ENCODE data around the gene ZNF587B. TPM values are rescaled to one million over a fixed set of nuclear protein-coding genes. Genes with fewer than 3 reads are reported as not detected.
A peak's percentile ranks its signal among the peaks of the same experiment; 100 is the strongest.
"Not testable (repeated sequence)": the region's sequence is repeated elsewhere in the genome, so short reads cannot be mapped to it uniquely, and the experiment has no call there.

The ZNF587B gene
- total and polyA plus RNA-seq, 3 donors from 2014 or later, result 11.8 to 41.2 (median 38.7) TPM

- H3K27ac ChIP-seq, result no peak overlapping the region
- intact Hi-C loops (cut with DNase I; ENCODE audit: low total_unique reads), result no loop called here
- H3K27me3 ChIP-seq, result no peaks in the 10 kb centered on the region
- no peaks in the 10 kb centered on the region for H3K4me1 ChIP-seq
- no peaks in the 10 kb centered on the region for H3K36me3 ChIP-seq (ENCODE audit: low read depth, missing control alignments)
- no peak for DNase-seq
- WGBS, 2 donors, result 99% methylated on average over 4 of the region's 4 CpGs
- TF ChIP-seq POLR2A (IDR thresholded peaks at IDR 0.05) (no peak), CTCF (IDR thresholded peaks at IDR 0.05) (no peak)
- no peaks in the 10 kb centered on the region for H3K9me3 ChIP-seq
- no peak overlapping the region for H3K4me3 ChIP-seq
Observed at GRCh38 chr19:57789288-57789687, 40.8 kb upstream of the ZNF587B start.

GRCh38 chr19:57796580-57796979 lies 33.5 kb upstream of the ZNF587B start:
- H3K9me3 ChIP-seq; DNase-seq; H3K4me3 ChIP-seq; H3K27ac ChIP-seq; H3K4me1 ChIP-seq; H3K36me3 ChIP-seq (ENCODE audit: low read depth, missing control alignments); intact Hi-C loops (cut with DNase I; ENCODE audit: low total_unique reads); H3K27me3 ChIP-seq: not testable (repeated sequence)
- 83 to 95% methylated on average over 1 of the region's 1 CpG for WGBS, 2 donors

GRCh38 chr19:57800696-57801095 lies 29.4 kb upstream of the ZNF587B start:
- Histone ChIP-seq H3K9me3 (no peaks in the 10 kb centered on the region), H3K36me3 (ENCODE audit: low read depth, missing control alignments) (no peaks in the 10 kb centered on the region), H3K4me1 (no peaks in the 10 kb centered on the region), H3K4me3 (no peak overlapping the region), H3K27ac (no peak overlapping the region), H3K27me3 (no peaks in the 10 kb centered on the region)
- intact Hi-C loops (cut with DNase I; ENCODE audit: low total_unique reads), result no loop called here
- no peak for TF ChIP-seq POLR2A (IDR thresholded peaks at IDR 0.05)
- TF ChIP-seq CTCF (IDR thresholded peaks at IDR 0.05), result no peak
- DNase-seq, result no peak
- WGBS, 2 donors, result 80 to 81% methylated on average over 5 of the region's 5 CpGs

GRCh38 chr19:57802269-57802668 lies 27.8 kb upstream of the ZNF587B start:
- H3K27me3 ChIP-seq, result no peaks in the 10 kb centered on the region
- WGBS, 2 donors, result 88 to 89% methylated on average over 4 of the region's 4 CpGs
- no peaks in the 10 kb centered on the region for H3K36me3 ChIP-seq (ENCODE audit: low read depth, missing control alignments)
- no peaks in the 10 kb centered on the region for H3K4me1 ChIP-seq
- H3K9me3 ChIP-seq, result no peaks in the 10 kb centered on the region
- no peak for DNase-seq
- H3K27ac ChIP-seq, result no peak overlapping the region
- no peak overlapping the region for H3K4me3 ChIP-seq
- intact Hi-C loops (cut with DNase I; ENCODE audit: low total_unique reads), result no loop called here
- no peak for TF ChIP-seq POLR2A (IDR thresholded peaks at IDR 0.05)
- no peak for TF ChIP-seq CTCF (IDR thresholded peaks at IDR 0.05)

- Histone ChIP-seq H3K27ac (peak overlapping the region in 1 of 2 donors; percentile 21), H3K4me1 (no peaks in the 10 kb centered on the region), H3K27me3 (no peaks in the 10 kb centered on the region), H3K9me3 (no peaks in the 10 kb centered on the region), H3K36me3 (ENCODE audit: low read depth, missing control alignments) (no peaks in the 10 kb centered on the region), H3K4me3 (peak overlapping the region; percentile 40 to 54)
- 6 to 9% methylated on average over 6 of the region's 6 CpGs for WGBS, 2 donors
- DNase-seq, result no peak
- no peak for TF ChIP-seq POLR2A (IDR thresholded peaks at IDR 0.05)
- TF ChIP-seq CTCF (IDR thresholded peaks at IDR 0.05), result no peak
- intact Hi-C loops (cut with DNase I; ENCODE audit: low total_unique reads), result no loop called here
Observed at GRCh38 chr19:57803265-57803593, 26.9 kb upstream of the ZNF587B start.

All from testis (tissue), 3 donors.